T-helper 17 cell (primary cell): ENCODE data around the gene TUBB1. TPM values are rescaled to one million over a fixed set of nuclear protein-coding genes. Genes with fewer than 3 reads are reported as not detected.
"Not testable (repeated sequence)": the region's sequence is repeated elsewhere in the genome, so short reads cannot be mapped to it uniquely, and the experiment has no call there.

ENCODE experiments used
- ATAC-seq: fragments of 150-1000 bp; cut with Tn5 transposase; 2 replicates; pipeline ENCODE4 v1.10.0; 2021; ENCODE audit warnings: mild to moderate bottlenecking, moderate library complexity
- DNase-seq, 3 donors: peaks; one replicate each; pipeline versions ENCODE4 v3.0.0 to v3.0.0-alpha.2; 2020 to 2021
- H3K9me3 ChIP-seq: one replicate; pipeline ENCODE4 v1.7.0; 2013; ENCODE audit warnings: low read length, mild to moderate bottlenecking; ENCODE audit not compliant: control insufficient read depth, poor library complexity, severe bottlenecking
- H3K27ac Mint-ChIP-seq: one replicate; pipeline ENCODE4 v1.8.0; 2022; ENCODE audit warnings: mild to moderate bottlenecking, moderate library complexity, mixed read lengths
- H3K27me3 Mint-ChIP-seq: one replicate; pipeline ENCODE4 v1.8.0; 2022; ENCODE audit warnings: mixed read lengths
- H3K36me3 Mint-ChIP-seq: one replicate; pipeline ENCODE4 v1.8.0; 2022; ENCODE audit warnings: low read depth, mixed read lengths
- H3K4me1 Mint-ChIP-seq: one replicate; pipeline ENCODE4 v1.8.0; 2022; ENCODE audit warnings: mild to moderate bottlenecking, mixed read lengths
- H3K4me3 Mint-ChIP-seq: one replicate; pipeline ENCODE4 v1.8.0; 2022; ENCODE audit warnings: mild to moderate bottlenecking, moderate library complexity, mixed read lengths
- total RNA-seq, 4 donors: library from RNA in 2 of 4; stranded (reverse) in 2 of 4; gene quantifications; one replicate each; pipeline ENCODE4 v1.2.3 and lab custom pipeline; 2022 to 2026

The TUBB1 gene
- total RNA-seq, 2 donors from 2014 or later = 14.0 to 483 TPM

DNA sequence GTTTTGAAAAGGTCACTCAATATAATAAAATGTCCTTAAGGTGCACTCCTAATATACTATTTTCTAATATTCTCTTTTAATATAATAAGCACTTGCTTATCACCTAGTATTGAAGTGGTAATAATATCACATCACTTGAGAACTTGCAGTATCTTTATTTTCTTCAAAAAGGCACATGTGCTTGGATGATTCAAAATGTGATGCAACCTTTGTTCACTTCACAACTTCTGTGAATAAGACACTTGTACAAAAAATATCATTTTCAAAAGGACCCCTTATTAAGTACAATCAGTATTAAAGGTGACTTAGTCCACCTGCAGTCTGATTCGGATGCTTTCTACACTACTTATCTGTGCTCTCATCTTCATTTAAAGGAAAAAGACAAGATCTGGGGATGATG lies 20.0 kb downstream of the TUBB1 start:
- H3K9me3 ChIP-seq = no peaks in the 10 kb centered on the region
- Mint-ChIP-seq H3K36me3 (peaks cover 7% of the 10 kb centered on the region), H3K27me3 (no peaks in the 10 kb centered on the region), H3K4me3 (no peak overlapping the region), H3K27ac (no peak overlapping the region), H3K4me1 (peaks cover 45% of the 10 kb centered on the region)
- DNase-seq = no peak
- ATAC-seq = no peak

DNA sequence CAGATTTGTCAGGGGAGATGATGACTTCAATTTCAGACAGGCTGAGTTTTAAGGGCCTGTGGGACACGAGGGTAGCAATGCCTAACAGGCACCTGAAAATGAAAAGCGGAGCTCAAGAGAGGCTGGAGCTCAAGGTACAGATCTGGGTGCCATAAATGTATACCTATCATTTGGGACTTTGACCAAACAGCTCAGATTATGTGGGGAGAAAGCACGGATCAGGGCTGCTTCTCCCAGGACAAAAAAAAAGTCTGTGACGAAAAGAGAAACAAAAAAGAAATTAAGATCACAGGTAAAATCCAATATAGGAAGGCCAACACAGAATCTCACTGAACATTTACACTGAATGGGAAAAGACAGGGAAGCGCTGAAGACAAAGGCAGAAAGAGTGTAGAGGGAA lies 21.4 kb downstream of the TUBB1 start:
- ATAC-seq (no peak), DNase-seq (no peak)
- H3K9me3 ChIP-seq = no peaks in the 10 kb centered on the region
- peaks cover 41% of the 10 kb centered on the region for H3K4me1 Mint-ChIP-seq
- peak overlapping the region; percentile 90 for H3K4me3 Mint-ChIP-seq
- H3K36me3 Mint-ChIP-seq = peaks cover 4% of the 10 kb centered on the region
- no peaks in the 10 kb centered on the region for H3K27me3 Mint-ChIP-seq
- H3K27ac Mint-ChIP-seq = peak overlapping the region; percentile 92

DNA sequence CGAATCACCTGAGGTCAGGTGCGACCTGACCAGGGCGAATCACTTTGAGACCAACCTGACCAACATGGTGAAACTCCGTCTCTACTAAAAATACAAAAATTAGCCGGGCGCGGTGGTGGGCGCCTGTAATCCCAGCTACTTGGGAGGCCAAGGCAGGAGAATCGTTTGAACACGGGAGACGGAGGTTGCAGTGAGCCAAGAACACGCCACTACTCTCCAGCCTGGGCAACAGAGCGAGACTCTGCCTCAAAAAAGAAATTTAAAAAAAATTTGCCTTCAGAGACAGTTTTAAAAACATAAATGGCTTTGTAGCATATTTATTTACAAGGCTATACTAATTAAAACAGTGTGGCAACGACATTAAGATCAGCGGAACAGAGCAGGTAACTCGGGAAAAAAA lies 22.3 kb downstream of the TUBB1 start:
- not testable (repeated sequence) for ATAC-seq, H3K27me3 Mint-ChIP-seq, H3K36me3 Mint-ChIP-seq, H3K9me3 ChIP-seq, DNase-seq
- Mint-ChIP-seq H3K4me1 (peaks cover 39% of the 10 kb centered on the region), H3K4me3 (peak overlapping the region; percentile 90), H3K27ac (peak overlapping the region; percentile 92)

DNA sequence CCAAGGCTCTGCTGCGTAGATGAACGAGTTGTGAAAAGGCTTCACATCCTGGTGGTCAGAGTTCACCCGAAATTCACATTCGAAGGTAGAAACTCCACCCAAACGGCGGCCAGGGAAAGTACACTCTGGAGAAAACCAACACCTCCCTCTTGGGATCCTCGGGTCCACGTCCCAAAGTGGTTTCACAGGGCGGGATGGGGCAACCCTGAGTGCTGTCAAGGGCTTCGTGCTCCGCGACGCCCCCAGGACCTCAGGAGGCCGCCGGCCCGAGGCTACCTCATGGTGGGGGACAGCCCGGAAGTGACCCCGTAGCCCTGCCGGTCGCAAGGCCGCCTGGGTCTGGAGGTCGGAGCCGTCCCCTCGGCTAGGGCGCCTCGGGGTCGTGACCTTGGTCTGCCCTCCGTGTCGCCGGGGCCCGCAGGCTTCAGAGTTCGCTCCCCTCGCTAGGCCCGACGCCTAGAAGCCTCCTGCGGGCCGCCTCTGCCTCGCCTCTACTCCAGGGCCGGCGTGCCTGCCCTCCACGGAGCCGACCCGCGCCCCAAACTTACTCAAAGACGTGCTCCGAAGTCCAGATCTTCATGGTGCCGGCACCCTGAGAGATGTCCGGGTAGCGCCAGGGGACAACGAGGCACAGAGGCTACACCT lies 23.0 kb downstream of the TUBB1 start, which contains the start of gene PRELID3B:
Gene PRELID3B, minus strand, starts transcription at position 636 of the 645 bp plus-strand sequence. Its CDS starts 56 bp downstream, at position 580.
- Mint-ChIP-seq H3K4me1 (peaks cover 38% of the 10 kb centered on the region), H3K27ac (peak within 1 kb of the TSS; percentile 92)

DNA sequence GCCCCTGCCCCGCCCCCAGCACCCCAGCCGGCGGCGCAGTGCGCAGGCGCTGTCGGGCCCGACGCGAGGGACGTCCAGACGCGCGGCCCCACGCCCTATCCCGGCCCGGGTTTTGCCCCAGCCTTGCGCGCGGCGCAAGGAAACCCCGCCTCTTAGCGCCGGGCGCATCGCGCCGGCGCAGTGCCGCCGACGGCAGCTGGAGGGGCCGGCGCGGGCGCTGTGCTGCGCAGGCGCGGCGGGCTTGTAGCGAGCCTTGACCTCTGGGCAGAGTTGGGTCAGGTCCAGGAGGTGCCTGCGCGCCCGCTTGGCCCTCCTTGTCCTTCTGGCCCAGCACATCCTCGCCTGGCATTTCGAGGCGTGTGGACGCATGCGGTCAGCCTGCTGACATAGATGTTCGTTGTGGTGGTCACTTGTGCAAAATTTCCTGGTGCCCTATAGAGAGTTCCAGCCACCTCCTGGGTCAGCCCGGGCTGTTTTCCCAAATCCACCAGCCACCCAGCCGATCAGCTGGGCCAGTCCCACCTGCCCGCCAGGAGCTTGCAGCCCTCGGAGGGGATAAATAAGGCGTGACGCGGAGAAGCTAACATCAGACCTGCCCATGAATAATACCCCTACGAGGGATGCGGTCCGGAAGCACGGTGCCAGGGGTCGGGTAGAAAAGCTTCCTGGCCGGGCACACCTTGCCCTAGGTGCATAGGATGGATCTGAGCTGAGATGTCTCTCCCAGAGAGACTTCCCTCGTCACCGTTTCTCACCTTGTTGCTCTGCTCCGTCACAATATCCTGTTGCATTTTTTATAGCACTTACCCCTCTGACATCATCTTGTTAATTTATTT lies 23.8 kb downstream of the TUBB1 start:
- no peaks in the 10 kb centered on the region for H3K9me3 ChIP-seq
- Mint-ChIP-seq H3K4me1 (peaks cover 41% of the 10 kb centered on the region), H3K4me3 (peak overlapping the region; percentile 90), H3K27ac (peak overlapping the region; percentile 92), H3K36me3 (no peaks in the 10 kb centered on the region), H3K27me3 (no peaks in the 10 kb centered on the region)
- peak; percentile 94 to 97 (median 95) for DNase-seq
- ATAC-seq = peak; percentile 98

More for the DNA sequence above, 23.0 kb downstream of the TUBB1 start, which contains the start of gene PRELID3B:
- DNase-seq = peak; percentile 21 to 28 (median 21)
- no peaks in the 10 kb centered on the region for H3K36me3 Mint-ChIP-seq
- no peaks in the 10 kb centered on the region for H3K27me3 Mint-ChIP-seq
- peak; percentile 24 for ATAC-seq
- H3K9me3 ChIP-seq = no peaks in the 10 kb centered on the region
- H3K4me3 Mint-ChIP-seq = peak within 1 kb of the TSS; percentile 90

DNA sequence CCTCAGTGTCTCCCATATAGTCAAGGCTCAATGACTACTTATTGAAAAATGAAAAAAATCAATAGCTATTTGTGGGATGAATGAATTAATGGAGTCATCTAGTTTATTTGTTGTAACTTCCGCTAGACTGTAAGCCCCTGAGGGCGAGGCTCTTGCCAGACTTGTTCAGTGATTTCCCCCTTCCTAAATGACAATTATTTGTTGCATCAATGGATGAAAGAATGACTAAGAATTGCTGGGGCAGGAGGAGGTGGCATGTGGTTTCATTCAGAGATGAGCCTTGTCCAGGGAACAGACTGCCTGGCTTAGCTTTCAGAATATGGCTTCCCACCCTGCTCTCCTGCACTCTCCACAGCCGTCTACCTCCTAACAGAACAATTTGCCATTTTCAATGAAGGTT lies 24.5 kb downstream of the TUBB1 start:
- ATAC-seq (no peak), DNase-seq (no peak)
- H3K27me3 Mint-ChIP-seq = no peaks in the 10 kb centered on the region
- peak overlapping the region; percentile 90 for H3K4me3 Mint-ChIP-seq
- peaks cover 42% of the 10 kb centered on the region for H3K4me1 Mint-ChIP-seq
- peak overlapping the region; percentile 92 for H3K27ac Mint-ChIP-seq
- no peaks in the 10 kb centered on the region for H3K36me3 Mint-ChIP-seq
- H3K9me3 ChIP-seq = no peaks in the 10 kb centered on the region

DNA sequence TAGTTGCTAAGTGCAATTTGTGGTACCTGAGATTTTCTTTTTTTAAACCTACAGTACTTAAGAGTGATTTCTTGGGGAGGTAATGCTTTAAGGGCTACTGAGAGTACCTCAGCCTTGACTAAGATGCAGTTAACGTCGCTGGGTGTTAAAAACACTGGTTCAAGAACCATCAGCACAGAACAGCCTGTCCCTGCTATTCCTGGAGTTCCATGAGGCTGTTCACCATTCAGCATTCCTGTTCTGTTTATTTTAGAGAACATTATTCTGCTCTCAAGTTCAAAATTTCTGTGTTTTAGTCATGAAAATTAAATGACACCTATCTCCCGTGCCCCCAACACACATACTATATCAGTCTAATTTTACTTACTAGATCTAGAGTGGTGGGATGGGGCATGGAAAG lies 25.1 kb downstream of the TUBB1 start:
- Mint-ChIP-seq H3K27me3 (peaks cover 2% of the 10 kb centered on the region), H3K4me1 (peaks cover 37% of the 10 kb centered on the region), H3K36me3 (no peaks in the 10 kb centered on the region), H3K27ac (peak overlapping the region; percentile 92), H3K4me3 (no peak overlapping the region)
- H3K9me3 ChIP-seq = no peaks in the 10 kb centered on the region
- ATAC-seq (no peak), DNase-seq (no peak)

DNA sequence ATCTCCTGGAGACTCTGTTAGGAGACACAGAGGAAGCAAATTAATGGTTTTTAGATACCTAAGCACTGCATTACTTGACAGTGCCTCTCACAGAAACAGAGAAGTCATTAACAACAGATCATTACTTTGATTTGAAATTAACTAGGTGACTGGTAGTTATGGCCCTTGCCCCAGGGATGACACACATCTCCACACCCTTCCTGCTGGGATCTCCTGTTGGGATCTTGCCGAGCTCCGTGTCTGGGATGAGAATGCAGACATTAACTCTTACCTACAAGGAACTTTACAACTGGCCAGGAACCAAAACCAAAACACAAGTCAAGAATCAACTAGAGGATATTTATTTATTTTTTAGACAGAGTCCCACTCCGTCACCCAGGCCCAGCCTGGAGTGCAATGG lies 25.6 kb downstream of the TUBB1 start:
- Mint-ChIP-seq H3K36me3 (no peaks in the 10 kb centered on the region), H3K27ac (no peak overlapping the region), H3K4me1 (peaks cover 37% of the 10 kb centered on the region), H3K27me3 (peaks cover 7% of the 10 kb centered on the region), H3K4me3 (no peak overlapping the region)
- no peaks in the 10 kb centered on the region for H3K9me3 ChIP-seq
- ATAC-seq (no peak), DNase-seq (no peak)

DNA sequence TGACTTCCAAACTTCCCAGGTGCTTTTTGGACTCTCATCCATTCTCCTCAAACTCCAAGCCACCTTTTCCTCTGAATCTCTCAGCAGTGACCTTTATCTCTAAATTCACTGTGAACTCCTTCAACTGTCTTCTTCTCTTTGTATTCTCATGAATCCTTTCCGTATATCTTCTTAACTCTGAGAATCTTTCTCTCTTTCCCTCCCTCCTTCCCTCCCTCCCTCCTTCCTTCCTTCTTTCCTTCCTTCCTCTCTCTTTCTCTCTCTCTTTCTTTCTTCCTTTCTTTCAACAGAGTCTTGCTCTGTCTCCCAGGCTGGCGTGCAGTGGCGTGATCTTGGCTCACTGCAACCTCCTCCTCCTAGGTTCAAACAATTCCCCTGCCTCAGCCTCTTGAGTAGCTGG lies 27.6 kb downstream of the TUBB1 start:
- Mint-ChIP-seq H3K36me3 (peaks cover under 1% of the 10 kb centered on the region), H3K27me3 (peaks cover 25% of the 10 kb centered on the region), H3K4me1 (peaks cover 19% of the 10 kb centered on the region), H3K27ac (no peak overlapping the region), H3K4me3 (no peak overlapping the region)
- ATAC-seq (no peak), DNase-seq (no peak)
- no peaks in the 10 kb centered on the region for H3K9me3 ChIP-seq

DNA sequence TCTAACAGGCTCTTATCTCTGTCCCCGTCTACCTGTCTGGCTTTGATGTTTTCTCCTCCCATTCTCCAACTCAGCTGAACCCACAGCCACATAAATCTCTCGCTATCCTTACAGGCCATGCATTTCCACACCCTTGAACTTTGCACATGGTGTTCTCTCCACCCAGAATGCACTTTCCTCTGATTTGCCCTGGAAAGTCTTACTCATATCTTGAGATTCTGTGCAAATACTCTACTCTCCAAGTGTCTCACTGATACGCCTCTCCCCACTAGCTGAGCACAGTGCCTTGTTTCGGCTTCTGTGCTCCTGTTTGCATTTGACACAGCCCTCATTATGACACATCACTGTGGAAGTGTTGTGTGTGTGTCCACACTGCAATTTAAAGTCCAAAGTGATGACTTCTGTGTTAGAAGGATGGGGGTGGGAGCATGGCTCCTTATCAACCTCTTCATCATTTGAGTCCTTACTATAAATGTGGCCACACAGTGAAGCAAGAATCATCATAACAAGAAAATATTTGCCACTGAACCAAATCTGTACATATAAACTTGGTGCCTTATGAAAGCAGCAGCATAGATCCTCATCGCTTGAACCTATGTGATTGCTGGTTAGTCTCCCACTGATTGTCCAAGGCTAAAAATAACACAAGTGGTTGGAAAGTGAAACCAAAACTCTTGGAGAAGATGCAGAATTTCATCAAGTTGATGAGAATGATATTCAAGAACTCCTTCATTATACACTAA lies 28.9 kb downstream of the TUBB1 start:
- Mint-ChIP-seq H3K4me1 (peaks cover 17% of the 10 kb centered on the region), H3K27ac (no peak overlapping the region), H3K36me3 (peaks cover 2% of the 10 kb centered on the region), H3K4me3 (no peak overlapping the region), H3K27me3 (peaks cover 33% of the 10 kb centered on the region)
- ATAC-seq (no peak), DNase-seq (no peak)
- no peaks in the 10 kb centered on the region for H3K9me3 ChIP-seq

DNA sequence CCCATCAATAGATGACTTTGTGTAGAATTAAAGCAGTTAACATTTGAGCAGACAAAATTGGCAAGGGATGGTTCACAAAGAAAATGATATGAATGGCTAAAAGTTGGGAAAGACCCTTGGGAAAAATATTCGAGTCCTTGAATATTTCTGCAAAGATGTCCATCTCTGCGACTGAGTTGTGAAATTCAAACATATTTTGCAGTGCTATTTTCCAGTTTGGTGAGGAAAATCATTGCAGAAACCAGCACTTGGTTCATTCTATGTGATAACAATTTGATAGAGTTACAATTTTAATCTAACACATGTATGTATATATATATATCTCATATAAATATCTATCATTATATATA lies 29.4 kb downstream of the TUBB1 start:
- DNase-seq (no peak), ATAC-seq (no peak)
- H3K9me3 ChIP-seq = no peaks in the 10 kb centered on the region
- H3K27ac Mint-ChIP-seq = no peak overlapping the region
- no peak overlapping the region for H3K4me3 Mint-ChIP-seq
- H3K27me3 Mint-ChIP-seq = peaks cover 38% of the 10 kb centered on the region
- peaks cover 14% of the 10 kb centered on the region for H3K4me1 Mint-ChIP-seq
- peaks cover 2% of the 10 kb centered on the region for H3K36me3 Mint-ChIP-seq

DNA sequence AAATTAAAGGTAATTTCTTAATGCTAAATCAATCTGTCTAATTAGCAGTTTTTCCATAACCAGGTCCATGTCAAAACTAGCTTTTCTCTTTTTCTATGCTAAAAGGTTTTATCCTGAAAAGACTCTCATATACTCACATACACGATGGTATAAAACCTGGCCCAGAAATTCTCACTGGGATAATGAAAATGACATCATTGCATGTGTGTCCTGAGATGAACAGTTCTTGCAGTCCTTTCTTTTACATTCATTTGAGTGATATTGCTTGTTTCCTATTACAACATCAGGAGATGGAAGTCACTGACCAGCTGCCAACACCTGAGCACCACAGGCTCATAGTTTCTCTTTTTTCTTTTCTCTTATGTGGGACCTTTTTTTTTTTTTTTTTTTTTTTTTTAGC lies 31.2 kb downstream of the TUBB1 start:
- no peaks in the 10 kb centered on the region for H3K9me3 ChIP-seq
- no peak for ATAC-seq
- DNase-seq = no peak
- H3K36me3 Mint-ChIP-seq = peaks cover 2% of the 10 kb centered on the region
- peaks cover 51% of the 10 kb centered on the region for H3K27me3 Mint-ChIP-seq
- peaks cover 10% of the 10 kb centered on the region for H3K4me1 Mint-ChIP-seq
- H3K4me3 Mint-ChIP-seq = no peak overlapping the region
- peak overlapping the region; percentile 53 for H3K27ac Mint-ChIP-seq

DNA sequence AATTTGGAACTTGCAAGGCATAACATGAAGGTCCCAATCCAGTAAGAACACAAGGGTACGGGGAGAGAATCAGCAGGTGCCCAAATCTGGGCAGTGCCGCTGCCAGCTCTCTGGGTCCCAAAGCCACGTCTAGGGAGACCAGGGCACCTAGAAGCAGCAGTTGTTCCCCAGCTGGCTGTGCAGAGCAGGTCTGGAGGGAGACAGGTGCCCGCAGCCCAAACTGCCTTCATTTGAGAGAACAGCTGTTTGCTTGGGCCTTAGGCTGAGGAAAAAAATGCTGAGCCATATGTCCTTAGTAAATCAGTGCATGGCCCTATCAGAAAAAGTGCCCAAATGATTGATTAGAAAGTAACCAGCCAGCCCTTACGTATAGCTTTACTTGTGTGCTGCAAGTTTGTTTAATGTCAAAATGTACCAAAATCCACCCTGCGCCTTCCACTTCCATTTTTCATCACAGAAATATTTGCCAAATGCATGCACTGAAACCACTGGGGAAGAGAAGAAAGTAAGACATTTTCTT lies 32.5 kb downstream of the TUBB1 start:
- H3K4me1 Mint-ChIP-seq = peaks cover 9% of the 10 kb centered on the region
- no peak for DNase-seq
- H3K4me3 Mint-ChIP-seq = no peak overlapping the region
- ATAC-seq = no peak
- H3K9me3 ChIP-seq = no peaks in the 10 kb centered on the region
- no peak overlapping the region for H3K27ac Mint-ChIP-seq
- H3K36me3 Mint-ChIP-seq = peaks cover 2% of the 10 kb centered on the region
- H3K27me3 Mint-ChIP-seq = peaks cover 51% of the 10 kb centered on the region
